LHCN-M2 (cell line): ENCODE measurements around the gene UCKL1. TPM values are rescaled to one million over a fixed set of nuclear protein-coding genes. Genes with fewer than 3 reads are reported as not detected.
"Not testable (repeated sequence)": the region's sequence is repeated elsewhere in the genome, so short reads cannot be mapped to it uniquely, and the experiment has no call there.

ENCODE experiments used
- DNase-seq: peaks from one replicate; pipeline ENCODE4 v3.0.0-alpha.2; 2012; ENCODE audit warnings: low read depth
- total RNA-seq: library from RNA; depleted of rRNA; stranded (reverse); fragments of >200 nt; gene quantifications from 2 replicates; pipeline ENCODE4 v1.2.3, GENCODE V29; 2014

UCKL1 gene
- total RNA-seq, 1 experiment from 2014 or later, result 22.8 TPM

GRCh38 chr20:63924241-63924640 lies 32.0 kb downstream of the UCKL1 start:
- no peak for DNase-seq

DNA sequence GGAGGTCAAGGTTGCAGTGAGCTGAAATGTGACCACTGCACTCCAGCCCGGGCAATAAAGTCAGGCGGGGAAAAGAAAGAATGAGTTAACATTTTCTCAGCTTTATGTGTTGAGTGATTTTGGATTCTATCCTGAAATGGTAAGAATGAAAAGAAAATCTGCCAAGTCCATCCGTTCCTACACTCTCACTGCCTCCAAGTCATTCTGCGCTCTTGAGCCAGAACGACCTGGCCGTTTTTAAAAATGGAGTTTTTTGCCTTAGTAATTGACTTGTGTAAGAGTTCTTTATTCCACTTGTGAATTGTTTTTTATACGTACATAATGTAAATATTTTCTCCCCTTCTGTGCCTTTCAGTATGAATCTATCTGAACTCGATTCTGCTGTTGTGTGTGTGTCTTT lies 32.6 kb downstream of the UCKL1 start:
- DNase-seq, result no peak

- DNase-seq, result no peak
Observed at GRCh38 chr20:63920226-63920625, 36.0 kb downstream of the UCKL1 start.

DNA sequence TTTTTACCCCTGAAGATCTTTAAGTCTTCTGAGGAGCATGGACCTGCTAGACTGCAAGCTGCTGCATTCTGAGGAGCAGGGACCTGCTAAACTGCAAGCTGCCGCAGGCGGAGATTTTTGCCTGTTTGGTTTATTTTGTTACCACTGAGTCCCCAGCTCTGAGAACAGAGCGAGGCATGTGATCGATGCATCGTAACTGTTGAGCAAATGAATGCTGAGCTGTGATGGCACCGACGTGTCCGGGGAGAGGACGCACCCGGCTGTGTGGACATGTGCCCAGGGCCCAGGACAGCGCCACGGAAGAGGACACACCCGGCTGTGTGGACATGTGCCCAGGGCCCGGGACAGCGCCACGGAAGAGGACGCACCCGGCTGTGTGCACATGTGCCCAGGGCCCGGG lies 37.1 kb downstream of the UCKL1 start:
- DNase-seq, result no peak

DNA sequence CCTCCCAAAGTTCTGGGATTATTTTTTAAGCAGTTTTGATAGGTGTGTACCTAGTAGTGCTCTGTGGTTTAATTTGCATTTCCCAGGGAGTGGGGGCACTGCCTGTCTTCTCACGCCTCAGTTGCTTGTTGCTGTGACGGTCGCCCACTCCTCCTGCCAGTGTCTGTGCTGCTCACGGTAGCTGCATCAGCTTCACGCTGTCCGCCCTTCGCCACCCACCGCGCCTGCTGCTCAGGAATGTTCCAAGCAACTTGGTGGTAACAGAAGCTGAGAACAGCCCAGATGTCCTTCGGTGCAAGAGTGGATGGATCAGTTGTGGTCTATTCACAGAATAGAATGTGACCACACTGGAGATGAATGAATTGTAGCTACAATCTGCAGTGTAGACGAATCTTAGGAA lies 38.4 kb downstream of the UCKL1 start:
- DNase-seq, result no peak

GRCh38 chr20:63916371-63916939 lies 39.8 kb downstream of the UCKL1 start:
- DNase-seq, result not testable (repeated sequence)

DNA sequence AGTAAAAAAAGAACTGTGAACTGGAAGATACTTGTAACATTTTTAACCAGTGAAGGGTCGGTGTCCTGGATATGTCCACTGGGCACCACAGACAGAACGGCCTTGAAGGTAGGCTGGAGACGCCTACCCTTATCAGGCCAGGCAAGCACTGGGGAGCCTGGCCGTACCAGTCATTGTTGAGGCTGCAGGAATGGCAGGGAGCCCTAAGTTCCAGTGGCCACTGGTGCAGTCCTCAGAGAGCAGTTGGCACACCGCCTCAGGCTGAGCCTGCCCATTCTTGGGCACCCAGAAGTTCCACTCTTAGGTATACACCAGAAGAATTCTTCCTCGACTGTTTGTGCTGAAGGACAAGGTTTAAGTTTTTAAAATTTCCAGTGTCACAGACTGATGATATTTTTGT lies 40.7 kb downstream of the UCKL1 start:
- no peak for DNase-seq

GRCh38 chr20:63913768-63914167 lies 42.4 kb downstream of the UCKL1 start:
- no peak for DNase-seq

GRCh38 chr20:63911176-63911575 lies 45.0 kb downstream of the UCKL1 start:
- peak; percentile 72 for DNase-seq

DNA sequence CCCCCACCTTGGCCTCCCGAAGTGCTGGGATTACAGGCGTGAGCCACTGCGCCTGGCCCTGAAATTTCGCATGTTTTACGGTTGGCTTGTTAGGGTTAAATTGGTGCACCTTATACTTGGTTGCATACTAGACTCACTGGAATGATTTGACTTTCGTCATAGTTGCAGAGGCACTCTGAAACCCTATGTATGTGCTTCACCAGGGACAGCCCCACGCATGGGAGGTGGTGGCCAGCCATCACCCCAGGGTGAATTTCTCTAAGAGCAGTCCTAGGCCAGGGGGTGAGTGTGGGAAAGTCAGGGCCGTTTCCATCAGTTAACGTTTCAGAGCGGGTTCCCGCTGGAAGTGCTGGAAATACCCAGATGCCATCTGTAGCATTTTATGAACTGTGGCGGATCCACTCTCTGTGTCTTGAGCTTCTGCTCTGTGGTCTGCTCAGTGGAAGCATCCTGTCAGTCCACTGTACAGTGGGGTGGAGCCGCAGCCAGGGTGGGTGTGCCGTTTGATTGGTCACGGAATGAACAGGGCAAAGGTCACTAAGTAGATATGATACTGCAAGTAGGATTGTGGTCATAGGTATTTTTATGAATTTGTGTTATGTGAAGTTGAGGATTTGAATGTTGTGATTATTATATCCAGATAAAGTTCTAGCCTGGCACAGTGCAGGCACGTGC lies 48.1 kb downstream of the UCKL1 start:
- no peak for DNase-seq

GRCh38 chr20:63903796-63904561 lies 52.2 kb downstream of the UCKL1 start:
- peak; percentile 29 for DNase-seq

- no peak for DNase-seq
Observed at GRCh38 chr20:63900413-63900812, 55.8 kb downstream of the UCKL1 start.

DNA sequence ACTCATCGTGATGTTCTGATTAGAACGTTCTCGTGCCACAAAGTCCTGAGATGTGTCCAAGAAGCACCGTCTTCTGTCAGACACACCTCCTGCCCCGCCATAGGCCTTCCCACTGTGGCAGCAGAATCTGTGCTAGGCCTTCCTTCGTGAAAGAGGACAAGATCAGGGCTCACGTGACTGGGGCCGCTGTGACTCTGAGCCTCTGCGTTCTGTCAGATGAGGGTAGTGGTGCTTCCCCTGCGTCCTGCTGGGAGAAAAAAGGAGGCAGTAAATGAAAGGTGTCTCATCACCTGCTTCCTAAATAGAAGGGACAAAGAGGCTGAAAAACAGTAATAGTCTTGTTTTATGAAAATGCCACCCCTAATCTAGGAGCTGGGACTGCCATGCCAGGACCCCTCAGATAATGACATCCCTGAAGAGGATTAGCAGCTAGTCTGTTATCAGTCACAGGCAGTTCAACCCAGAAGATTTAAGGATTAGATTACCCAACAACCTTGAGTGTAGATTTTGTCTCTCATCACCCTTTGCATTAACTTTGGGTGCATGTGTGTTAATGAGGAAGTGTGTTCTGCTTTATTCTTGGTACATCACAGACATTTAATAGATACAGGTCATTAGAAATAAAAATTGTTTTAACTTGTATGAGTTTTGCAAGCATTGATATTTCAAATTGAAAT lies 57.2 kb downstream of the UCKL1 start:
- DNase-seq, result no peak

GRCh38 chr20:63897978-63898561 lies 58.1 kb downstream of the UCKL1 start:
- DNase-seq, result no peak

DNA sequence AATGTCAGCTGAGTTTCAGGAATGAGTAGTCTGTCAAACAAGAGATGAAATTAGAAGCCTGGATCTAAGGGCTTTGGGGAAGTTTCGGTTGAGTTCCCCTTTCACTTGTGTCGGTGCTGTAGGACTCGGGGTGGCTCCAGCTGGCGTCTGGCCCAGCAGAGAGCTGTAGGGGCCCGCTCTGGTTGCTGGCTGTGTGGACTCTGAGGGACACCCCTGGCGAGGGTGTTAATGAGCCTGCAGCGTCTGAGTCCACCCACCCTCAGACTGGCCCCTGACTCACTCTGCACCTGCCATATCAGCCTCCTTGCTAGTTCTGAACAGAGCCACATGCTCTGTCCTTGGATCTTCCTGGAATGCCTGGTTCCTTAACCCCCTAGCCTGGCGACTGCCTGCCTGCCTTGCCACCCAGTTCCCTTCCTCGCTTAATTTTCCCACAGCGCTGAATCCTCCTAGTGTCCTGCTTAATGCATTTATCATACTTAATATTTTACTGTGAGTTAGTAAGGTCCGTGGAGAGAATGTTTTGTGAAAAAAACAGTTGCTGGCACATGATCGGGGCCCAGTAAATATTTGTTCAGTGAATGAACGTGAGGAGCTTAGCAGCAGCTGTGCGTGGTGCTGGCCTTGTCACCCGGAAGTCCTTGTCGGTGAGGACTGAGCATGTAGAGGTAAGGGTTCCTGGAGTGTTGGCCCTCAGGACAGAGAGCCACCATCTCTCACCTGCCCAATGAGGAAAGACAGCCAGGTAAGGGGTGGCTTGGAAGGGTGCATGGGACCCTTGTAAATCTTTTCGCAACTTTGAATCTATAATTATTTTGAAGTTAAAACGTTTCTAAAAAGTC lies 59.7 kb downstream of the UCKL1 start:
- DNase-seq, result peak; percentile 73

DNA sequence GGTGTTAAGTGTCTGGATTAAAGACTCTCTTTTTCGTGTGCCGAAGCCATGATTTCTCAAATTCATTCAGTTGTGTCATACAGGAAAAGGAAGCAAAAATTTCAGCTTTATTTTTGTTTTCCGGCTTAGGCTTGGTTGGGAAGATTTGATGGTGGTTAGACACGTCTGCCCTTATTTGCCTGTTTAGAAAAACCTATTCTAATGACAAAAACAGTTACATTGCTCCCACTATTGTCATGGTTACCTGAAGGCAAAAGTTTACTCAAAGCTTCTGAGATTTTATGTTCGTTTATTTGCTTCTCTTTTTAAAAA lies 60.3 kb downstream of the UCKL1 start:
- DNase-seq, result peak; percentile 24

GRCh38 chr20:63895202-63895951 lies 60.8 kb downstream of the UCKL1 start:
- no peak for DNase-seq

- DNase-seq, result peak; percentile 90
Observed at GRCh38 chr20:63894358-63895201, 61.6 kb downstream of the UCKL1 start, which contains the start of gene DNAJC5. TSS of gene DNAJC5 (plus strand) at chr20:63895126. CDS start at chr20:63928346, 33,220 bp downstream.

DNA sequence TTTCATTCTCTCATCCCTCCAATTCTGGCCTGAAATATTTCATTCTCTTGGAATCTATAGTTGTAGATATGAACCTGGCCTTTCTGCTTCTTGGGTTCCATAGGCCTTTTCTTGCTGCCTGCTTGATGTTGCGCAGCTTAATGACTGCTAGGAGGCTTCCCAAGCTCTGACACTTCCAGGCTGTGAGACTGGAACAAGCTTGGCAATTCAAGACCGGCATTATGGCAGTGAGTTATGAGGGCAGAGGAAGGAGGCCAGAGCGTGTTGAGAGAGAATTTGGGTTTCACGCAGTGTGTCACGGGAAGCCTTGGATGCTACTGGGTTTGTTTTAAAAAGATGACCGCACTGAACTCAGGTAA lies 62.2 kb downstream of the UCKL1 start:
- DNase-seq, result no peak
